Measurements from ENCODE around the gene ADGRA1.

ADGRA1 gene

DNA sequence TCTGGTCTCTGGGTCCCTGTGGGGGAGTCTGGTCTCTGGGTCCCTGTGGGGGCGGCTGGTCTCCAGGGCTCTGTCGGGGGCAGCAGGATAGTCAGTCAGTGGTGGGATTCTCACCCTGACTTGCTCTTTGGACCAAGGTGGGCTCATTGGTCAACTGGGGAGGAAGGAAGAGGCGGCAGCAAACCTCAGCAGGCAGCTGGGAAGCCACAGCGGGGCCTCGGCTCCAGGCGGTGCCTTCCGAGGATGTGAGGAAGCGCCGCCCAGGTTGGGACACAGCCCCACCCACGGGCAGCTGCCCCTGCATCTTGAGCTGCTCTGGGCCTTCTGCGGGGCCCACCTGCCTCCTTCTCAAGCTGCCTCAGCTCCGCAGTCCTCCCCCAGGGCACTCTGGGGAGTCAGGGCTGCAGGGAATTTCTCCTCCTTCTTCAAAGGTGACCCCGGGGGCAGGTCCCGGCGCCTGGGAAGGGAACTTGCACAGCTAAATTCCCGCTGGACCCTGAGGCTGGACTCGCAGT, 51.9 kb downstream of the ADGRA1 start:
- Histone ChIP-seq H3K4me2 (no peak overlapping the region), H3K27ac (no peak overlapping the region), H3K9ac (no peak overlapping the region), H3K4me3 (IDR thresholded peaks at IDR 0.05; ENCODE audit: insufficient read depth, low read depth, low read length) (no peak overlapping the region), H3K36me3 (ENCODE audit: insufficient read depth) (no peaks in the 10 kb centered on the region), H2AFZ (ENCODE audit: low read depth) (no peak overlapping the region), H3K27me3 (ENCODE audit: insufficient read depth, low read depth) (peaks cover 23% of the 10 kb centered on the region; the same call in 1 of the 2 replicates), H3K79me2 (ENCODE audit: insufficient read depth, low read depth) (no peaks in the 10 kb centered on the region), H4K20me1 (ENCODE audit: insufficient read depth) (no peaks in the 10 kb centered on the region), H3K4me1 (ENCODE audit: low read depth, poor library complexity, severe bottlenecking) (no peaks in the 10 kb centered on the region)
- TF ChIP-seq, protein P1, sequence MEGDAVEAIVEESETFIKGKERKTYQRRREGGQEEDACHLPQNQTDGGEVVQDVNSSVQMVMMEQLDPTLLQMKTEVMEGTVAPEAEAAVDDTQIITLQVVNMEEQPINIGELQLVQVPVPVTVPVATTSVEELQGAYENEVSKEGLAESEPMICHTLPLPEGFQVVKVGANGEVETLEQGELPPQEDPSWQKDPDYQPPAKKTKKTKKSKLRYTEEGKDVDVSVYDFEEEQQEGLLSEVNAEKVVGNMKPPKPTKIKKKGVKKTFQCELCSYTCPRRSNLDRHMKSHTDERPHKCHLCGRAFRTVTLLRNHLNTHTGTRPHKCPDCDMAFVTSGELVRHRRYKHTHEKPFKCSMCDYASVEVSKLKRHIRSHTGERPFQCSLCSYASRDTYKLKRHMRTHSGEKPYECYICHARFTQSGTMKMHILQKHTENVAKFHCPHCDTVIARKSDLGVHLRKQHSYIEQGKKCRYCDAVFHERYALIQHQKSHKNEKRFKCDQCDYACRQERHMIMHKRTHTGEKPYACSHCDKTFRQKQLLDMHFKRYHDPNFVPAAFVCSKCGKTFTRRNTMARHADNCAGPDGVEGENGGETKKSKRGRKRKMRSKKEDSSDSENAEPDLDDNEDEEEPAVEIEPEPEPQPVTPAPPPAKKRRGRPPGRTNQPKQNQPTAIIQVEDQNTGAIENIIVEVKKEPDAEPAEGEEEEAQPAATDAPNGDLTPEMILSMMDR (conservative IDR thresholded peaks at IDR 0.05; ENCODE audit: low read depth, low read length): no peak

DNA sequence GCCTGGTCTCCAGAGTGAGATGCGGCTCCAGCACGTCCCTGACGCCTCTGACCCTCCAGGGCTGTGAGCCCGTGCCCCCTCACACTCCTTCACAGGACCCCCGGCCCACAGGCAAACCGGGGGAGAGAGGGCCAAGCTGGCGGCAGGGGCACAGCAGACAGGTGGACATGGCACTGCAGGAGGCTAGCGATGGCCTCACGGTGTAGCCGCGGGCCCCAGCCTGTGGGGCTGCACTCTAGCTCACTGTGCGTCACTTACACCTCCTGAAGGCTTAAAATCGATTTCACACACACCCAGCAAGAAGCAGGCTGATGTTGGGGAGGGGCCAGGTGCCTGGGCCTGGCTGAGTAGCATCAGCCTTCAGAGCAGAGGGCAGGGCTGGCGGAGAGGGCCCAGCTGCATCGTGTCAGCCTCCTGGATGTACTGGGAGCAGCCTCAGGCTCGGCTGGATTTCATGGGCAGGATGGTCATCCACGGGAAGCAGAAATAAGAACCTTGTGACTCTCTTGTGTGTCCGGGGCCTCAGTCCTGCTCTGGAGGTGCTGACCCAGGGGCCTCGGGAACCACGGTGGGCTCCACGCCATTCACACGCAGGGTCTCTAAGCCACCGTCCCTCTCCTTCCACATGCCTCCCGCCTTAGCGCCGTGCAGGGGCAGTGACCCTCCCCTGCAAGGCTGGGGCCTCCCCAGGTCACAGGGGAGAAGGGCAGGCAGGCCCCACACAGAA, 52.9 kb downstream of the ADGRA1 start:
- H3K4me2 ChIP-seq: no peak overlapping the region

DNA sequence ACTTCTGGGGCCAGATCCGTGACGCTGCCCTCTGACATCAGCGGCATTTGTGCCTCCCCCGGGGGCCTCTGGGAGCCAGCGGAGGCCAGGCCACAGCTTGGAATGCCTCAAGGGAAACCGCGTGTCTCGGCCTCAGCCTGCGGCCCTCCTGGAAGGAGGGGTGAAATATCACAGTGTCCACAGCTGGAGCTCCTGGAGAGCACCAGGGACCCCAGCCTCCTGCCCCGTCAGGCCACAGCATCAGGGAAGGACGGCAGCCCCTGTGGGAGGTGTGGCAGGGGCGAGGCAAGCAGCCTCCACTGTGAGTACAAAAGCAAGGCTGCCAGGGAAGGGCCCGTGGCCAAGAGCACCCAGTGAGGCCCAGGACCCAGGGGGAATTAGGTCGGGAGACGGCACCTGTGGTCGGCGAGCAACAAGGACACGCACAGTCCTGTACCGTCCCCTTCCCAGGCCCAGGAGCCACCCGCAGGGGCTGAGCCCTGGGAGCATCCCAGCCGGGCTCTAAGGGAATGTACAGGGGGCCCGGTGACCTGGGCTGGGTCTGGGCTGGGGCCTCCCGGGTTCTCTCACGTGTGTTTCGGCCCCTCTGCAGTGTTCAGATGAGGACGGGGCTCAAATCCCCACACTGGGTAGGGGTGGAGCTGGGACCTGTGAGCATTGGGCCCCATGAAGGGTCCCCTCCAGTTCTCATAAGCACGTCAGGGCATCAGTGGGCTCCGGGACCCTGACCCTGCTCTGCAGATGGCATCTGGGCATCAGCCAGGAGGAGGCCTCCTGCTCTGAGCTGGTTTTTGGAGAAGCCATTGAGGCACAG, 53.6 kb downstream of the ADGRA1 start:
- no peaks in the 10 kb centered on the region for H3K4me1 ChIP-seq (ENCODE audit: low read depth, poor library complexity, severe bottlenecking)
- H4K20me1 ChIP-seq (ENCODE audit: insufficient read depth): no peaks in the 10 kb centered on the region
- no peak overlapping the region for H3K4me3 ChIP-seq (IDR thresholded peaks at IDR 0.05; ENCODE audit: insufficient read depth, low read depth, low read length)
- H3K36me3 ChIP-seq (ENCODE audit: insufficient read depth): no peaks in the 10 kb centered on the region
- H3K9ac ChIP-seq: no peak overlapping the region
- H3K4me2 ChIP-seq: no peak overlapping the region
- TF ChIP-seq, protein P1 (conservative IDR thresholded peaks at IDR 0.05; ENCODE audit: low read depth, low read length): no peak
- H3K79me2 ChIP-seq (ENCODE audit: insufficient read depth, low read depth): no peaks in the 10 kb centered on the region
- no peak overlapping the region for H2AFZ ChIP-seq (ENCODE audit: low read depth)
- H3K27me3 ChIP-seq (ENCODE audit: insufficient read depth, low read depth): peaks cover 26% of the 10 kb centered on the region; the same call in 1 of the 2 replicates
- H3K27ac ChIP-seq: no peak overlapping the region

More for the DNA sequence above, 52.9 kb downstream of the ADGRA1 start:
- no peak overlapping the region for H2AFZ ChIP-seq (ENCODE audit: low read depth)
- no peaks in the 10 kb centered on the region for H4K20me1 ChIP-seq (ENCODE audit: insufficient read depth)
- TF ChIP-seq, protein P1 (conservative IDR thresholded peaks at IDR 0.05; ENCODE audit: low read depth, low read length): no peak
- no peaks in the 10 kb centered on the region for H3K79me2 ChIP-seq (ENCODE audit: insufficient read depth, low read depth)
- H3K9ac ChIP-seq: no peak overlapping the region
- no peaks in the 10 kb centered on the region for H3K36me3 ChIP-seq (ENCODE audit: insufficient read depth)
- H3K4me1 ChIP-seq (ENCODE audit: low read depth, poor library complexity, severe bottlenecking): no peaks in the 10 kb centered on the region
- peaks cover 26% of the 10 kb centered on the region; the same call in 1 of the 2 replicates for H3K27me3 ChIP-seq (ENCODE audit: insufficient read depth, low read depth)
- no peak overlapping the region for H3K4me3 ChIP-seq (IDR thresholded peaks at IDR 0.05; ENCODE audit: insufficient read depth, low read depth, low read length)
- H3K27ac ChIP-seq: no peak overlapping the region

DNA sequence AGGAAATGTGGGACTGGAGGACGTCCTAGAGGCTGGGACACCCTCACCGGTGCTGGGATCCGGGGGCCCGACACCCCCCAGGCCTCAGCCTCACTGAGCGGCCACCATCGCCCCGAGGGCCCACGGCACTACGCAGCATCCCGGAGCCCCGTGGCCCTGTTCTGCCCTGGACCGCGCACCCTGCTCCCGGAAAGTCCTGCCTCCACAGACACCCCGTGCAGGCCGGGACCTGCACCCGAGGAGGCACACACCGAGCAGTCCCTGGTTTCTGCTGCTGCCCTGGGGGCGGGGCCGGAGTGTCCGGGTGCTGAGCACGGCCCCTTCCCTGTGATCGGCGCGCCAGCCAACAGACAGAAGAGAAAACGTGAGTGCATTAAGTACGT, 54.2 kb downstream of the ADGRA1 start:
- Histone ChIP-seq H3K4me2 (no peak overlapping the region), H2AFZ (ENCODE audit: low read depth) (no peak overlapping the region), H3K27me3 (ENCODE audit: insufficient read depth, low read depth) (peaks cover 26% of the 10 kb centered on the region; the same call in 1 of the 2 replicates), H3K27ac (no peak overlapping the region), H3K36me3 (ENCODE audit: insufficient read depth) (no peaks in the 10 kb centered on the region), H3K79me2 (ENCODE audit: insufficient read depth, low read depth) (no peaks in the 10 kb centered on the region), H3K9ac (no peak overlapping the region), H3K4me3 (IDR thresholded peaks at IDR 0.05; ENCODE audit: insufficient read depth, low read depth, low read length) (no peak overlapping the region), H3K4me1 (ENCODE audit: low read depth, poor library complexity, severe bottlenecking) (no peaks in the 10 kb centered on the region), H4K20me1 (ENCODE audit: insufficient read depth) (no peaks in the 10 kb centered on the region)
- TF ChIP-seq, protein P1 (conservative IDR thresholded peaks at IDR 0.05; ENCODE audit: low read depth, low read length): no peak

Data from KMS-11 (cell line).